Choroid plexus epithelial cell (primary cell): Measurements from ENCODE around the gene PRKAA2.

Source experiments
- DNase-seq: peaks from one replicate; pipeline ENCODE4 v3.0.0-alpha.2; 2010; ENCODE audit warnings: low read depth
- H3K4me3 ChIP-seq: 2 replicates; pipeline ENCODE4 v1.5.1; 2011; ENCODE audit warnings: low read depth, mild to moderate bottlenecking, control low read depth, low read length, moderate library complexity
- CTCF ChIP-seq: conservative IDR thresholded peaks from 2 replicates; pipeline ENCODE4 v1.5.1; 2011; ENCODE audit warnings: low read depth, mild to moderate bottlenecking, control low read depth, inconsistent platforms, low read length, moderate library complexity

PRKAA2 gene

DNA sequence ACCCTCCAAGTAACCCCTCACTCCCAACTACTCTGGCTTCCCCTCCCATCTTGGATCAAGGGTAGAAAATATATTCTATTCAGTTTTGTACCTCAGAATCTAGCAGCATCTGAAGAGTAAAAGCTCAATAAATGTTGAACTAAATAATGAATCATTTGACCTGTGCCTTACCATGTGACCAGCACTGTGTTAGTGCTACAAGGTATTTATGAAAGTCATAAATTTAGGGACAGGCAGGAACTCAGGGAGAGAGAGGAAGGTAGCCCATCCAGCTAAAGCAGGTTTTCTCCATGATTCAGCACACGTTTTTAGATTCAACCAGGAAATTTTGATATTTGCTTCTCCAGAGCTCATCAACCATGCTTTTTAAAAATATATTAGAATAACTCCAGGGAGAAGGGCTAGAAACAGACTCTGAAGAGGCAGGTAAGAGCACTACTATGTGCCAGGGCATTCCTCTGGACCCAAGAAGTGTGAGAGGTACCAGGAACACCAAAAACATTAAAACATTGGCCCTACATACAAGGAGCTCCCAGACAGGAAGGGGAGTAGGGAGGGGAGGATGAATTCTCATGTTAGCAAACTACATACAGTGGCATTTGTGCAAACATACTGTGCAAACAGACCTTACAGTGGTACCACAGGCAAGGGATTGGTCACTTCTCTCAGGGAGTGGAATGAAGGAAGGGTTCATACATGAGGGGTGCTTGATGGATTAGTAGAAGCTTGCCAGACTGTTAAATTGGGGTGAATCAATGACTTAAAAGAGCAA, 109.8 kb downstream of the PRKAA2 start:
- TF ChIP-seq CTCF, result no peak
- no peak overlapping the region for H3K4me3 ChIP-seq
- no peak for DNase-seq

GRCh38 chr1:56755911-56756310, 110.8 kb downstream of the PRKAA2 start:
- DNase-seq, result no peak

GRCh38 chr1:56758135-56758534, 113.0 kb downstream of the PRKAA2 start:
- H3K4me3 ChIP-seq, result no peak overlapping the region
- DNase-seq, result no peak
- TF ChIP-seq CTCF, result no peak

More at GRCh38 chr1:56755911-56756310, 110.8 kb downstream of the PRKAA2 start:
- no peak for TF ChIP-seq CTCF
- H3K4me3 ChIP-seq, result no peak overlapping the region

- no peak for DNase-seq
- no peak overlapping the region for H3K4me3 ChIP-seq
- no peak for TF ChIP-seq CTCF
Measured at GRCh38 chr1:56758794-56759193, 113.7 kb downstream of the PRKAA2 start.
